ENCODE data around the gene BLID. TPM values are rescaled to one million over a fixed set of nuclear protein-coding genes. Genes with fewer than 3 reads are reported as not detected.

Gene BLID
- total RNA-seq, 1 experiment from 2014 or later: not detected

- WGBS (ENCODE audit: extremely low coverage, insufficient read length, low lambda C conversion rate): no CpG with 5 or more reads among the region's 2 CpGs
- Histone ChIP-seq H3K79me1 (ENCODE audit: insufficient read depth, low read depth, low read length, poor library complexity, severe bottlenecking) (no peaks in the 10 kb centered on the region), H3K14ac (ENCODE audit: insufficient read depth, low read length) (no peak overlapping the region), H3K23me2 (ENCODE audit: insufficient read length, low read depth, low read length, poor library complexity, severe bottlenecking) (no peaks in the 10 kb centered on the region), H2BK15ac (ENCODE audit: low read depth, low read length) (no peak overlapping the region), H3K4ac (ENCODE audit: low read depth, low read length) (no peak overlapping the region), H4K8ac (replicated peaks; ENCODE audit: insufficient read length, low read depth, low read length) (no peak overlapping the region), H4K20me1 (ENCODE audit: control insufficient read depth, insufficient read depth, insufficient read length) (no peaks in the 10 kb centered on the region), H2BK20ac (ENCODE audit: low read depth, low read length, poor library complexity, severe bottlenecking) (no peak overlapping the region), H2BK120ac (ENCODE audit: low read depth, low read length, poor library complexity, severe bottlenecking) (no peak overlapping the region), H3K9ac (ENCODE audit: extremely low read depth, insufficient read length, low read length) (no peak overlapping the region), H3T11ph (ENCODE audit: low read length) (no peak overlapping the region), H3K23ac (ENCODE audit: insufficient read length, low read depth, low read length) (no peak overlapping the region), H4K91ac (ENCODE audit: insufficient read length, low read depth, low read length) (no peak overlapping the region), H3K4me1 (ENCODE audit: insufficient read depth, low read length) (no peaks in the 10 kb centered on the region), H2BK5ac (ENCODE audit: insufficient read length, low read length) (no peak overlapping the region), H3K27ac (ENCODE audit: insufficient read length, low read depth, low read length) (no peak overlapping the region), H3K79me2 (ENCODE audit: insufficient read depth, low read length) (no peaks in the 10 kb centered on the region), H4K5ac (ENCODE audit: insufficient read length, low read depth, low read length) (no peak overlapping the region), H2AK5ac (ENCODE audit: insufficient read length, low read length) (no peak overlapping the region), H3K56ac (ENCODE audit: insufficient read length, low read depth, low read length) (no peak overlapping the region), H2BK12ac (ENCODE audit: insufficient read length, low read depth, low read length) (no peak overlapping the region), H3K27me3 (ENCODE audit: insufficient read depth, low read length) (no peaks in the 10 kb centered on the region), H2AFZ (ENCODE audit: low read length) (no peak overlapping the region), H3K4me2 (ENCODE audit: insufficient read depth, insufficient read length, low read length) (no peak overlapping the region), H3K18ac (ENCODE audit: insufficient read length, low read depth, low read length) (no peak overlapping the region), H3K9me3 (ENCODE audit: control insufficient read depth, low read depth, low read length) (no peaks in the 10 kb centered on the region)
- no peaks in the 10 kb centered on the region for H3K36me3 Mint-ChIP-seq (ENCODE audit: insufficient read depth in 1 of 3, low read depth in 3 of 3)
- H3K4me3 Mint-ChIP-seq: no peak overlapping the region
- peaks cover 7 to 18% of the 10 kb centered on the region in 2 experiments for H3K4me1 Mint-ChIP-seq
- no peak for TF ChIP-seq CTCF (conservative IDR thresholded peaks at IDR 0.05)
- H3K27ac Mint-ChIP-seq: no peak overlapping the region
- no peaks in the 10 kb centered on the region for H3K9me3 Mint-ChIP-seq
- no peak for DNase-seq
- H3K27me3 Mint-ChIP-seq (ENCODE audit: low read depth): peaks cover 11% of the 10 kb centered on the region; the same call in 1 of the 2 replicates
Measured at GRCh38 chr11:122153746-122154145, 37.7 kb upstream of the BLID start.
